ENCODE results near the gene C7orf33. TPM values are rescaled to one million over a fixed set of nuclear protein-coding genes. Genes with fewer than 3 reads are reported as not detected.

Gene C7orf33
- total and polyA plus RNA-seq, 2 experiments from 2014 or later, result not detected

GRCh38 chr7:148637094-148637493 lies 46.5 kb downstream of the C7orf33 start:
- H3K4me1 Mint-ChIP-seq, result no peaks in the 10 kb centered on the region
- no peak for TF ChIP-seq STAT1 (IDR thresholded peaks at IDR 0.05; ENCODE audit: unreplicated experiment)
- TF ChIP-seq ZNF331 (CRISPR knock-in tag; IDR thresholded peaks at IDR 0.05; ENCODE audit: low read depth), result no peak
- no peak for TF ChIP-seq ETS1 (IDR thresholded peaks at IDR 0.05)
- TF ChIP-seq ZNF114 (CRISPR knock-in tag; IDR thresholded peaks at IDR 0.05), result no peak
- TF ChIP-seq EZH2phosphoT487 (IDR thresholded peaks at IDR 0.05; ENCODE audit: unreplicated experiment), result no peak
- H3K4me3 Mint-ChIP-seq, result no peak overlapping the region
- no peak overlapping the region for H3K4me3 ChIP-seq
- H3K36me3 ChIP-seq (ENCODE audit: insufficient read depth), result no peaks in the 10 kb centered on the region
- no peak overlapping the region for H3K4me2 ChIP-seq
- ATAC-seq (no peak), DNase-seq (ENCODE audit: low spot score) (no peak)
- no peaks in the 10 kb centered on the region for H3K9me3 Mint-ChIP-seq
- no peak overlapping the region for H3K27ac ChIP-seq (ENCODE audit: low read depth)
- H3F3A ChIP-seq (replicated peaks; ENCODE audit: low read depth), result no peaks in the 10 kb centered on the region
- peaks cover 13% of the 10 kb centered on the region for H3K9me2 ChIP-seq (ENCODE audit: insufficient read depth)
- no peaks in the 10 kb centered on the region for H3K36me3 Mint-ChIP-seq (ENCODE audit: low read depth)
- no peaks in the 10 kb centered on the region for H4K20me1 ChIP-seq (replicated peaks; ENCODE audit: insufficient read depth)
- H3K4me1 ChIP-seq (ENCODE audit: insufficient read depth), result no peaks in the 10 kb centered on the region
- no peaks in the 10 kb centered on the region for H3K27me3 Mint-ChIP-seq (ENCODE audit: insufficient read depth, low read depth, poor library complexity)
- H3K79me2 ChIP-seq (replicated peaks; ENCODE audit: insufficient read depth), result no peaks in the 10 kb centered on the region
- no peak overlapping the region for H3K27ac Mint-ChIP-seq
- H3K27me3 ChIP-seq (ENCODE audit: insufficient read depth), result no peaks in the 10 kb centered on the region
- no peak overlapping the region; the same call in 1 of the 2 replicates for H2AFZ ChIP-seq

- no peaks in the 10 kb centered on the region for H3K36me3 ChIP-seq (ENCODE audit: insufficient read depth)
- Mint-ChIP-seq H3K4me3 (no peak overlapping the region), H3K36me3 (ENCODE audit: low read depth) (no peaks in the 10 kb centered on the region), H3K27me3 (ENCODE audit: insufficient read depth, low read depth, poor library complexity) (no peaks in the 10 kb centered on the region), H3K9me3 (no peaks in the 10 kb centered on the region), H3K27ac (no peak overlapping the region), H3K4me1 (no peaks in the 10 kb centered on the region)
- TF ChIP-seq POLR2AphosphoS5 (IDR thresholded peaks at IDR 0.05; ENCODE audit: low read depth) (no peak), ZNF114 (CRISPR knock-in tag; IDR thresholded peaks at IDR 0.05) (no peak), CREB1 (CRISPR knock-in tag; IDR thresholded peaks at IDR 0.05; ENCODE audit: low read depth) (no peak), JUNB (IDR thresholded peaks at IDR 0.05; ENCODE audit: unreplicated experiment) (no peak), REST (IDR thresholded peaks at IDR 0.05; ENCODE audit: unreplicated experiment) (no peak), STAT1 (IDR thresholded peaks at IDR 0.05; ENCODE audit: unreplicated experiment) (no peak), NANOG (IDR thresholded peaks at IDR 0.05; ENCODE audit: borderline replicate concordance) (no peak), ZNF331 (CRISPR knock-in tag; IDR thresholded peaks at IDR 0.05; ENCODE audit: low read depth) (no peak), EZH2 (IDR thresholded peaks at IDR 0.05; ENCODE audit: low read depth, unreplicated experiment) (no peak)
- ATAC-seq, result no peak
- no peaks in the 10 kb centered on the region for H4K20me1 ChIP-seq (replicated peaks; ENCODE audit: insufficient read depth)
- H3K79me2 ChIP-seq (replicated peaks; ENCODE audit: insufficient read depth), result no peaks in the 10 kb centered on the region
- no peaks in the 10 kb centered on the region for H3K4me1 ChIP-seq (ENCODE audit: insufficient read depth)
- no peaks in the 10 kb centered on the region for H3K27me3 ChIP-seq (ENCODE audit: insufficient read depth)
- H3K9me2 ChIP-seq (ENCODE audit: insufficient read depth), result no peaks in the 10 kb centered on the region; the same call in 1 of the 2 replicates
- no peak for DNase-seq (ENCODE audit: low spot score)
- H2AFZ ChIP-seq, result no peak overlapping the region
- no peak overlapping the region for H3K4me3 ChIP-seq
- H3K27ac ChIP-seq (ENCODE audit: low read depth), result no peak overlapping the region
- no peak overlapping the region for H3K4me2 ChIP-seq
- H3F3A ChIP-seq (replicated peaks; ENCODE audit: low read depth), result no peaks in the 10 kb centered on the region
Observed at GRCh38 chr7:148645898-148646297, 55.3 kb downstream of the C7orf33 start.
